ENCODE results near the gene ADAMTS2. TPM values are rescaled to one million over a fixed set of nuclear protein-coding genes. Genes with fewer than 3 reads are reported as not detected.

ADAMTS2 gene
- total RNA-seq, 1 donor from 2014 or later = 18.8 TPM

GRCh38 chr5:179265514-179266290 lies 79.6 kb downstream of the ADAMTS2 start:
- Histone ChIP-seq H3K79me2 (ENCODE audit: insufficient read depth, low read length) (no peaks in the 10 kb centered on the region), H3K4me1 (ENCODE audit: insufficient read depth, low read length) (peaks cover 23% of the 10 kb centered on the region), H3K9me3 (ENCODE audit: insufficient read depth, low read depth, low read length) (no peaks in the 10 kb centered on the region), H3K27me3 (ENCODE audit: insufficient read depth, low read length) (no peaks in the 10 kb centered on the region), H3K4me3 (ENCODE audit: insufficient read depth, low read depth, low read length) (no peak overlapping the region), H3K36me3 (ENCODE audit: insufficient read depth, low read length) (no peaks in the 10 kb centered on the region), H3K9ac (ENCODE audit: low read length) (peak overlapping the region; percentile 78), H3K4me2 (ENCODE audit: low read length) (peak overlapping the region; percentile 79), H4K20me1 (ENCODE audit: insufficient read depth, low read length) (no peaks in the 10 kb centered on the region), H2AFZ (ENCODE audit: low read depth, low read length) (peak overlapping the region; percentile 76), H3K27ac (ENCODE audit: low read depth, low read length) (peak overlapping the region; percentile 87)
- TF ChIP-seq EZH2 (IDR thresholded peaks at IDR 0.05; ENCODE audit: insufficient read depth, low read length) (no peak), CTCF (IDR thresholded peaks at IDR 0.05; ENCODE audit: insufficient read depth, low read depth, low read length) (no peak)
- Mint-ChIP-seq H3K27ac (ENCODE audit: unreplicated experiment) (no peak overlapping the region), H3K9me3 (ENCODE audit: unreplicated experiment) (peaks cover 3% of the 10 kb centered on the region), H3K4me1 (ENCODE audit: low read depth, unreplicated experiment) (no peaks in the 10 kb centered on the region), H3K4me3 (ENCODE audit: unreplicated experiment) (no peak overlapping the region), H3K36me3 (ENCODE audit: low read depth, unreplicated experiment) (peaks cover 2% of the 10 kb centered on the region), H3K27me3 (ENCODE audit: low read depth, unreplicated experiment) (peaks cover 20% of the 10 kb centered on the region)
- peak; percentile 97 for DNase-seq (ENCODE audit: low read depth)
- peak; percentile 65 for FAIRE-seq

- Mint-ChIP-seq H3K4me1 (ENCODE audit: low read depth, unreplicated experiment) (no peaks in the 10 kb centered on the region), H3K27me3 (ENCODE audit: low read depth, unreplicated experiment) (peaks cover 15% of the 10 kb centered on the region), H3K27ac (ENCODE audit: unreplicated experiment) (no peak overlapping the region), H3K9me3 (ENCODE audit: unreplicated experiment) (peaks cover under 1% of the 10 kb centered on the region), H3K4me3 (ENCODE audit: unreplicated experiment) (no peak overlapping the region), H3K36me3 (ENCODE audit: low read depth, unreplicated experiment) (peaks cover 2% of the 10 kb centered on the region)
- DNase-seq (ENCODE audit: low read depth) = no peak
- Histone ChIP-seq H3K36me3 (ENCODE audit: insufficient read depth, low read length) (no peaks in the 10 kb centered on the region), H3K9me3 (ENCODE audit: insufficient read depth, low read depth, low read length) (no peaks in the 10 kb centered on the region), H2AFZ (ENCODE audit: low read depth, low read length) (peak overlapping the region; percentile 76), H3K9ac (ENCODE audit: low read length) (peak overlapping the region; percentile 75), H3K27ac (ENCODE audit: low read depth, low read length) (peak overlapping the region; percentile 87), H3K27me3 (ENCODE audit: insufficient read depth, low read length) (no peaks in the 10 kb centered on the region), H3K79me2 (ENCODE audit: insufficient read depth, low read length) (no peaks in the 10 kb centered on the region), H3K4me3 (ENCODE audit: insufficient read depth, low read depth, low read length) (no peak overlapping the region), H4K20me1 (ENCODE audit: insufficient read depth, low read length) (no peaks in the 10 kb centered on the region), H3K4me1 (ENCODE audit: insufficient read depth, low read length) (peaks cover 23% of the 10 kb centered on the region), H3K4me2 (ENCODE audit: low read length) (peak overlapping the region; percentile 79)
- no peak for FAIRE-seq
- TF ChIP-seq CTCF (IDR thresholded peaks at IDR 0.05; ENCODE audit: insufficient read depth, low read depth, low read length) (no peak), EZH2 (IDR thresholded peaks at IDR 0.05; ENCODE audit: insufficient read depth, low read length) (no peak)
These were observed 80.3 kb downstream of the ADAMTS2 start for GRCh38 chr5:179264783-179265513.

Data from astrocyte (in vitro differentiated cells and primary cell).